Stomach smooth muscle (tissue), 2 donors: ENCODE results near the gene REST.

Source experiments
- H3K27ac ChIP-seq: one replicate; pipeline ENCODE4 v1.7.0; 2013; ENCODE audit warnings: mild to moderate bottlenecking, low read length, inconsistent platforms
- H3K27me3 ChIP-seq, 2 donors: one replicate each; pipeline ENCODE4 v1.7.0; 2013; ENCODE audit warnings: low read length in 2 of 2; ENCODE audit not compliant: insufficient read depth in 2 of 2, control insufficient read depth in 1 of 2
- H3K36me3 ChIP-seq, 2 donors: one replicate each; pipeline ENCODE4 v1.7.0; 2013; ENCODE audit warnings: low read length in 2 of 2; ENCODE audit not compliant: control insufficient read depth in 2 of 2, insufficient read depth in 2 of 2
- H3K4me1 ChIP-seq: one replicate; pipeline ENCODE4 v1.7.0; 2013; ENCODE audit warnings: low read length; ENCODE audit not compliant: control insufficient read depth, insufficient read depth
- H3K4me3 ChIP-seq, 2 donors: one replicate each; pipeline ENCODE4 v1.7.0; 2013; ENCODE audit warnings: low read length in 2 of 2
- H3K9ac ChIP-seq, 2 donors: one replicate each; pipeline ENCODE4 v1.7.0; 2013; ENCODE audit warnings: low read length in 2 of 2, mild to moderate bottlenecking in 1 of 2
- H3K9me3 ChIP-seq, 2 donors: one replicate each; pipeline ENCODE4 v1.7.0; 2013; ENCODE audit warnings: low read length in 2 of 2; ENCODE audit not compliant: control insufficient read depth in 2 of 2
- donor health status: healthy.
- donor health status: Pancreatic carcinoma.

The REST gene

GRCh38 chr4:56907489-56908205 is at the start of gene REST:
Gene REST (plus strand): TSS chr4:56907900. CDS start chr4:56910639, 2,739 bp downstream.
- Histone ChIP-seq H3K9ac (peak within 1 kb of the TSS; percentile 42 to 72), H3K36me3 (peaks cover 0 to 4% of the 10 kb centered on the region in 2 donors), H3K9me3 (no peaks in the 10 kb centered on the region)

GRCh38 chr4:56859841-56860240 is 47.9 kb upstream of the REST start:
- H3K36me3 ChIP-seq, result no peaks in the 10 kb centered on the region
- no peaks in the 10 kb centered on the region for H3K27me3 ChIP-seq
- no peak overlapping the region for H3K27ac ChIP-seq
- no peak overlapping the region for H3K9ac ChIP-seq
- no peaks in the 10 kb centered on the region for H3K4me1 ChIP-seq
- H3K9me3 ChIP-seq, result no peaks in the 10 kb centered on the region
- H3K4me3 ChIP-seq, result no peak overlapping the region

More at GRCh38 chr4:56907489-56908205, at the start of gene REST:
- Histone ChIP-seq H3K4me1 (peaks cover 19% of the 10 kb centered on the region), H3K27me3 (no peaks in the 10 kb centered on the region), H3K4me3 (peak within 1 kb of the TSS; percentile 70 to 93), H3K27ac (peak within 1 kb of the TSS; percentile 76)

GRCh38 chr4:56860781-56861180 is 46.9 kb upstream of the REST start:
- no peaks in the 10 kb centered on the region for H3K27me3 ChIP-seq
- H3K4me3 ChIP-seq, result no peak overlapping the region
- H3K4me1 ChIP-seq, result no peaks in the 10 kb centered on the region
- H3K36me3 ChIP-seq, result no peaks in the 10 kb centered on the region
- H3K9ac ChIP-seq, result no peak overlapping the region
- H3K9me3 ChIP-seq, result no peaks in the 10 kb centered on the region
- H3K27ac ChIP-seq, result no peak overlapping the region

- Histone ChIP-seq H3K9me3 (no peaks in the 10 kb centered on the region), H3K27me3 (no peaks in the 10 kb centered on the region), H3K4me3 (no peak overlapping the region), H3K36me3 (no peaks in the 10 kb centered on the region), H3K4me1 (no peaks in the 10 kb centered on the region), H3K27ac (no peak overlapping the region), H3K9ac (no peak overlapping the region)
Measured at GRCh38 chr4:56861360-56861759, 46.3 kb upstream of the REST start.

- Histone ChIP-seq H3K9ac (no peak overlapping the region), H3K27me3 (no peaks in the 10 kb centered on the region), H3K9me3 (no peaks in the 10 kb centered on the region), H3K4me3 (no peak overlapping the region), H3K27ac (no peak overlapping the region), H3K4me1 (no peaks in the 10 kb centered on the region), H3K36me3 (no peaks in the 10 kb centered on the region)
Measured at GRCh38 chr4:56863441-56864139, 44.1 kb upstream of the REST start.

GRCh38 chr4:56870946-56871345 is 36.8 kb upstream of the REST start:
- H3K4me1 ChIP-seq, result no peaks in the 10 kb centered on the region
- H3K27ac ChIP-seq, result no peak overlapping the region
- no peaks in the 10 kb centered on the region for H3K27me3 ChIP-seq
- no peaks in the 10 kb centered on the region for H3K36me3 ChIP-seq
- no peak overlapping the region for H3K9ac ChIP-seq
- no peaks in the 10 kb centered on the region for H3K9me3 ChIP-seq
- H3K4me3 ChIP-seq, result no peak overlapping the region

- H3K27ac ChIP-seq, result no peak overlapping the region
- H3K4me1 ChIP-seq, result no peaks in the 10 kb centered on the region
- no peaks in the 10 kb centered on the region for H3K9me3 ChIP-seq
- no peak overlapping the region for H3K4me3 ChIP-seq
- no peaks in the 10 kb centered on the region for H3K27me3 ChIP-seq
- H3K36me3 ChIP-seq, result no peaks in the 10 kb centered on the region
- H3K9ac ChIP-seq, result no peak overlapping the region
Measured at GRCh38 chr4:56871371-56871866, 36.3 kb upstream of the REST start.

GRCh38 chr4:56874166-56874565 is 33.5 kb upstream of the REST start:
- Histone ChIP-seq H3K27ac (no peak overlapping the region), H3K4me1 (no peaks in the 10 kb centered on the region), H3K27me3 (no peaks in the 10 kb centered on the region), H3K36me3 (no peaks in the 10 kb centered on the region), H3K4me3 (no peak overlapping the region), H3K9me3 (no peaks in the 10 kb centered on the region), H3K9ac (no peak overlapping the region)

GRCh38 chr4:56874923-56875322 is 32.8 kb upstream of the REST start:
- no peak overlapping the region for H3K9ac ChIP-seq
- H3K36me3 ChIP-seq, result no peaks in the 10 kb centered on the region
- H3K27me3 ChIP-seq, result no peaks in the 10 kb centered on the region
- H3K9me3 ChIP-seq, result no peaks in the 10 kb centered on the region
- H3K27ac ChIP-seq, result no peak overlapping the region
- H3K4me3 ChIP-seq, result no peak overlapping the region
- H3K4me1 ChIP-seq, result no peaks in the 10 kb centered on the region

- no peaks in the 10 kb centered on the region for H3K4me1 ChIP-seq
- no peaks in the 10 kb centered on the region for H3K36me3 ChIP-seq
- H3K27me3 ChIP-seq, result no peaks in the 10 kb centered on the region
- no peak overlapping the region for H3K27ac ChIP-seq
- no peak overlapping the region for H3K9ac ChIP-seq
- H3K9me3 ChIP-seq, result no peaks in the 10 kb centered on the region
- no peak overlapping the region for H3K4me3 ChIP-seq
Measured at GRCh38 chr4:56876264-56876663, 31.4 kb upstream of the REST start.

GRCh38 chr4:56879996-56880395 is 27.7 kb upstream of the REST start:
- Histone ChIP-seq H3K27me3 (no peaks in the 10 kb centered on the region), H3K4me3 (no peak overlapping the region), H3K9ac (no peak overlapping the region), H3K36me3 (no peaks in the 10 kb centered on the region), H3K9me3 (no peaks in the 10 kb centered on the region), H3K27ac (no peak overlapping the region), H3K4me1 (no peaks in the 10 kb centered on the region)
